Body of pancreas (tissue), 4 donors: Measurements from ENCODE around the gene CERT1. TPM values are rescaled to one million over a fixed set of nuclear protein-coding genes. Genes with fewer than 3 reads are reported as not detected.

Experiments
- ATAC-seq: fragments of 150-250 bp; one replicate; pipeline ENCODE4 v1.9.1; 2016
- DNase-seq, 4 donors: peaks; one replicate each; pipeline ENCODE4 v3.0.0-alpha.2; 2019
- H3K27ac ChIP-seq, 4 donors: fragments of 200-600 bp; sonication (generic); 1 replicate in 3 of 4; 2 replicates in 1 of 4; pipeline versions ENCODE4 v1.5.1 to v1.6.1; 2016 to 2019; ENCODE audit warnings: mild to moderate bottlenecking in 1 of 4, mixed read lengths in 1 of 4, moderate library complexity in 1 of 4
- H3K27me3 ChIP-seq, 2 donors: fragments of 200-600 bp; sonication (generic); one replicate each; pipeline ENCODE4 v1.6.0; 2016; ENCODE audit warnings: mild to moderate bottlenecking in 1 of 2
- H3K36me3 ChIP-seq, 2 donors: fragments of 200-600 bp; sonication (generic); replicated peaks in 1 of 2; 2 replicates each; pipeline ENCODE4 v1.5.1; 2016; ENCODE audit warnings: low read depth in 2 of 2; ENCODE audit not compliant: insufficient read depth in 1 of 2
- H3K4me1 ChIP-seq: fragments of 200-600 bp; sonication (generic); one replicate; pipeline ENCODE4 v1.6.0; 2016
- H3K4me3 ChIP-seq, 2 donors: fragments of 200-600 bp; sonication (generic); 1 replicate in 1 of 2; 2 replicates in 1 of 2; pipeline ENCODE4 v1.5.1; 2016 to 2019
- H3K9me3 ChIP-seq, 3 donors: fragments of 200-600 bp; sonication (generic); 1 replicate in 2 of 3; 2 replicates in 1 of 3; pipeline ENCODE4 v1.5.1; 2016
- POLR2A ChIP-seq, 3 donors: fragments of 450-650 bp; IDR thresholded peaks; one replicate each; pipeline ENCODE4 v1.6.1; 2016; ENCODE audit warnings: antibody characterized with exemption in 3 of 3, mild to moderate bottlenecking in 2 of 3
- WGBS, 2 donors: methylation state at CpG; one replicate each; pipeline ENCODE4 v1.1.5; 2017; 5-methylcytosine and 5-hydroxymethylcytosine counted together
- intact Hi-C: fragments of 100-400 bp; cut with DNase I; formaldehyde crosslinking; loops from one replicate; pipeline ENCODE4 v1.15.1; 2023
- total RNA-seq, 2 donors: library from RNA; depleted of rRNA; stranded (reverse); fragments of >200 nt; gene quantifications; one replicate each; pipeline ENCODE4 v1.1.0, GENCODE V29; 2016
- TF ChIP-seq, protein P1 (sequence below), 7 experiments: fragments of 450-650 bp in 4 of 7; fragments of 200-600 bp in 3 of 7; sonication (generic) in 3 of 7; IDR thresholded peaks; one replicate each; pipeline ENCODE4 v1.5.1; 2016 to 2019; ENCODE audit warnings: antibody characterized with exemption in 7 of 7

Gene CERT1
- total RNA-seq, 2 donors from 2014 or later: 17.8 to 19.5 TPM

DNA sequence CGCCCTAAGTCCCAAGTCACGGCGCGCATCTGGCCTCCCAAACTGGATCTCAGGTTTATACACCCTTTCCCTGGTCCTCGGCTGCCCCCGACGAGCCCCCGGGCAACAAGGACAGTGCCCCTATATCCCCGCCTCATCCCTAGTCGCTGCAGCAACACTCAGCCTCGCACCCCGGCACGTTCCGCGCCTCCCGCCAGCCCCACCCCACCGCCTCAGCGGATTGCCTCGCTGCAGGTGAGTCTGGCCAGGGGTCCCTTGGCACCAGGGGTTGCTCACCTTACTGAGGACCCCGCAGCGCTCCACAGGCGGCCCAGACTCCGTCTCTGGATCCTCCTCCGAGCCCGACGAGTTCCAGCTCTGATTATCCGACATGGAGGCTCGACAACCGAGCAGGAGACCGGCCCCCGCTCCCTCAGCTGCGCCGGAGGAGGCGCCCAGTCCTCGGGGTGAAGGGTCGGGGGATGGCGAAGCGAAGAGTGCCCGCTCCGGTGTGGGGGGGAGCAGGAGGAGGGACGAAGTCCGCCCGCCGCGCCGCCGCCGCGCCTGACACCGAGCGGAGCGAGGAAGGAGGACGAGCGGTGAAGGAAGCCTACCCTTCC lies 494 bp downstream of the CERT1 start:
- DNase-seq (peak in 3 of 4 donors; percentile 44 to 55 (median 52)), ATAC-seq (peak; percentile 49)
- Histone ChIP-seq H3K9me3 (no peaks in the 10 kb centered on the region), H3K4me3 (peak overlapping the region; percentile 69 to 84), H3K27ac (peak overlapping the region; percentile 50 to 92 (median 86)), H3K36me3 (no peaks in the 10 kb centered on the region), H3K4me1 (peaks cover 40% of the 10 kb centered on the region), H3K27me3 (no peaks in the 10 kb centered on the region)
- WGBS, 2 donors: 0 to 1% methylated on average over 17 to 45 of the region's 54 CpGs
- TF ChIP-seq, protein P1, sequence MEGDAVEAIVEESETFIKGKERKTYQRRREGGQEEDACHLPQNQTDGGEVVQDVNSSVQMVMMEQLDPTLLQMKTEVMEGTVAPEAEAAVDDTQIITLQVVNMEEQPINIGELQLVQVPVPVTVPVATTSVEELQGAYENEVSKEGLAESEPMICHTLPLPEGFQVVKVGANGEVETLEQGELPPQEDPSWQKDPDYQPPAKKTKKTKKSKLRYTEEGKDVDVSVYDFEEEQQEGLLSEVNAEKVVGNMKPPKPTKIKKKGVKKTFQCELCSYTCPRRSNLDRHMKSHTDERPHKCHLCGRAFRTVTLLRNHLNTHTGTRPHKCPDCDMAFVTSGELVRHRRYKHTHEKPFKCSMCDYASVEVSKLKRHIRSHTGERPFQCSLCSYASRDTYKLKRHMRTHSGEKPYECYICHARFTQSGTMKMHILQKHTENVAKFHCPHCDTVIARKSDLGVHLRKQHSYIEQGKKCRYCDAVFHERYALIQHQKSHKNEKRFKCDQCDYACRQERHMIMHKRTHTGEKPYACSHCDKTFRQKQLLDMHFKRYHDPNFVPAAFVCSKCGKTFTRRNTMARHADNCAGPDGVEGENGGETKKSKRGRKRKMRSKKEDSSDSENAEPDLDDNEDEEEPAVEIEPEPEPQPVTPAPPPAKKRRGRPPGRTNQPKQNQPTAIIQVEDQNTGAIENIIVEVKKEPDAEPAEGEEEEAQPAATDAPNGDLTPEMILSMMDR (IDR thresholded peaks at IDR 0.05): no peak
- no peak for TF ChIP-seq POLR2A (IDR thresholded peaks at IDR 0.05)
- intact Hi-C loops: no loop called here

DNA sequence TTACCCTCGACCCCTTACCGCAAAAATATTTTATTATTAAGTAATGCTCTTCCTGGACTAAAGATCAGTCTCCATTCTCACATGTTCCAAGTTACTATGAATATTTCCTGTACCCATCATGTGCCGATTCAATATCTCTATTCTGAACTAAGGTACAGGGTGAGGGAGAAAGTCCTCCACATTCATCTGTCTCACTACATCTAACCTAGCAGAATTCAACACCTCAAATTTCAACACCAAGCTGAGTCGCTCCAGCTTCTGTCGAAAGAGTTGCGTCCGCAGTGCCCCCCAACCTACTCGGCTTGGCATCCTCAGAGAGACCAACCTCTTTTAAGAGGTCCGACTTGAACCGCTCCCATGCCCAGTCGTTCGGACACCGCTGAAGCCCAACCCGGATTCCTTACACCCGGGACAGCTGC lies 1.0 kb downstream of the CERT1 start:
- 0% methylated on average over 14 to 15 of the region's 15 CpGs for WGBS, 2 donors
- intact Hi-C loops: no loop called here
- Histone ChIP-seq H3K27ac (peak overlapping the region; percentile 50 to 92 (median 86)), H3K36me3 (no peaks in the 10 kb centered on the region), H3K4me1 (peaks cover 40% of the 10 kb centered on the region), H3K9me3 (no peaks in the 10 kb centered on the region), H3K27me3 (no peaks in the 10 kb centered on the region), H3K4me3 (peak overlapping the region; percentile 69 to 84)
- DNase-seq (peak; percentile 54 to 64 (median 58)), ATAC-seq (peak; percentile 22)
- no peak for TF ChIP-seq POLR2A (IDR thresholded peaks at IDR 0.05)
- TF ChIP-seq, protein P1 (IDR thresholded peaks at IDR 0.05): no peak

DNA sequence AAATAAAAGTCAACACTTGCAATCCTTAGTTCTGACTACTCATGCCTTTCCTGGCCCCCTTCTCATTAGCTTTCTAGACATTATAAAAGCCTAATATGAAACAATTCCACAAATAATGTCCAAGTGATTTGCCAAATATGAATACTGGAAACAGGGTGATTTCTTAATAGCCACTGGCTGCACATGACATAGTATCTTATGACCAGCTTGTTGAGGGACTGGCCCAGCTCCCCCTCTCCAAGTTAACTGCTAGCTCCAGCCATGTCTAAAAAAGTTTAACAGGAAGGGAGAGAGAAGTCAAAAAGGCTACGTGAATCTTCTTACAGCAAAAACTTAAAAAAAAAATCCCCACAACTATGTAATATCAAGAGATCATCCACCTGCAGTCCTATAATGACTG lies 1.5 kb downstream of the CERT1 start:
- Histone ChIP-seq H3K4me1 (peaks cover 40% of the 10 kb centered on the region), H3K36me3 (no peaks in the 10 kb centered on the region), H3K4me3 (peak overlapping the region in 1 of 2 donors; percentile 69), H3K9me3 (no peaks in the 10 kb centered on the region), H3K27me3 (no peaks in the 10 kb centered on the region), H3K27ac (peak overlapping the region in 1 of 4 donors; percentile 92)
- DNase-seq (peak in 2 of 4 donors; percentile 18 to 43), ATAC-seq (no peak)
- TF ChIP-seq, protein P1 (IDR thresholded peaks at IDR 0.05): no peak
- no peak for TF ChIP-seq POLR2A (IDR thresholded peaks at IDR 0.05)
- WGBS, 2 donors: 0 to 2% methylated on average over 1 of the region's 1 CpG
- intact Hi-C loops: no loop called here

DNA sequence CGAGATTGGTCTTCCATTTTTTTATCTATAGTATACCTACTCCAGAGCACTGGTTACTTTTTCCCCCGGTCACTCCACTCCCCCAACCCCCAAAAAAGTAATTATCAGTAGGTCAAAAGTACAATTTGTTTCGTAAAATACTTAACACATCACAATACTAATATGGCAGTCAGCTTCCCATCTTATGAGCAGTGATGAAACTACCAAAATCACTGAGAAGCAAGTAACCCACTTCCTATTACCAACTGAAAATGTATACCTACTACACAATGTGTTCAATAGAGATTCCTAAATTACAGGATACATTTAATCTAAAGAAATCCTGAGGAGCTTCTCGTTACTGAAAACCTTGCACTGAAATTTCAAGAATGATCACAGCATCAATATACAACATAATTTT lies 1.9 kb downstream of the CERT1 start:
- peaks cover 40% of the 10 kb centered on the region for H3K4me1 ChIP-seq

More for the DNA sequence above, 1.9 kb downstream of the CERT1 start:
- no peak for ATAC-seq
- Histone ChIP-seq H3K27ac (peak overlapping the region in 1 of 4 donors; percentile 92), H3K4me3 (no peak overlapping the region), H3K9me3 (no peaks in the 10 kb centered on the region), H3K27me3 (no peaks in the 10 kb centered on the region), H3K36me3 (no peaks in the 10 kb centered on the region)
- TF ChIP-seq, protein P1 (IDR thresholded peaks at IDR 0.05): no peak
- no peak for TF ChIP-seq POLR2A (IDR thresholded peaks at IDR 0.05)
- WGBS, 2 donors: 51 to 61% methylated on average over 4 of the region's 4 CpGs
- no peak for DNase-seq
- intact Hi-C loops: no loop called here
